ENCODE data around the gene ERBB4. TPM values are rescaled to one million over a fixed set of nuclear protein-coding genes. Genes with fewer than 3 reads are reported as not detected.

The ERBB4 gene
- total RNA-seq = 22.6 TPM
- long read RNA-seq, full-length matches to known transcripts = 1 of 9 reads
- long read RNA-seq, partial matches to known transcripts = 0 of 9 reads
- long read RNA-seq, other reads (novel, unspliced or antisense) = 8 of 9 reads

DNA sequence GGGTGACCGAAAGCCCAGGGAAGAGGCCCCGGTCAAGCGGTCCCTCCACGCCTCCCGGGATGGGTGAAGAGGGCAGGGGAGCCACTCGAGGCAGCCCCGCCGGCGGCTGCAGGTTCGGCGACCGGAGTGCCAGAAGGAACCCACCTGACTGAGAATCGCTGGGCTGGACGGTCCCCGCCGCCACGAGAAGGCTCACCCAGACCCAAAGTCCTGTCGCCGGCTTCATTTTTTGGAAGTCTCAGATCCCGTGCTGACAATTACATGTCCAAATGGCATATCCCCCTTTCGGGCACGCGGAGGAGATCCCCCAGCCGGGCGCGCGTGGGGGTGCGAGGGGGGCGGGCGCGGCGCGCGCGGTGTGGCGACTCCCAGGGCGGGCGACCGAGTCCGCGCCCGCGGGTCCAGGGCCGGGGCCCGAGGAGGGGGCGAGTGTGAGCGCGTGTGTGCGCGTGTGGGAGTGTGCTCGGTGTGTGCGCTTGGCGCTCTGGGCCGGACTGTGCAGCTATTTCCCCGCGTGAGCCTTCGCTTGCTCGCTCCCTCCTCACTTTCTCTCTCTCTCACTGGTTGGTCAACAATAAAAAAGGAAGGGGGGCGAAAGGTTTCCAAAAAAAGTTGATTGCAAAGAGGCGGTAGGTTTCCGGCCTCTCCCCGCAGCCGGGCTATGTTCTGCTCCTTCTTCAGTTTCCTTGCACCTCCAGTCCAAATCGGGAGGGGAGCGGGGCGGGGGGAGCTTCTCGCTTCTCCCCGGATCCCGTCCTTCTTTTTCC is at the start of gene ERBB4:
Gene ERBB4 (minus strand): TSS at position 498 of the 767 bp plus-strand sequence. CDS start 272 bp downstream, at position 226.
- Histone ChIP-seq H3K36me3 (no peaks in the 10 kb centered on the region), H3K27ac (no peak within 1 kb of the TSS), H3K9me3 (no peaks in the 10 kb centered on the region), H3K27me3 (peaks cover 53% of the 10 kb centered on the region), H3K4me1 (peaks cover 10% of the 10 kb centered on the region), H3K4me3 (peak within 1 kb of the TSS; percentile 50)
- intact Hi-C loops (cut with DNase I) = no loop called here
- DNase-seq (peak; percentile 80), ATAC-seq (peak; percentile 65)
- TF ChIP-seq, protein P1, sequence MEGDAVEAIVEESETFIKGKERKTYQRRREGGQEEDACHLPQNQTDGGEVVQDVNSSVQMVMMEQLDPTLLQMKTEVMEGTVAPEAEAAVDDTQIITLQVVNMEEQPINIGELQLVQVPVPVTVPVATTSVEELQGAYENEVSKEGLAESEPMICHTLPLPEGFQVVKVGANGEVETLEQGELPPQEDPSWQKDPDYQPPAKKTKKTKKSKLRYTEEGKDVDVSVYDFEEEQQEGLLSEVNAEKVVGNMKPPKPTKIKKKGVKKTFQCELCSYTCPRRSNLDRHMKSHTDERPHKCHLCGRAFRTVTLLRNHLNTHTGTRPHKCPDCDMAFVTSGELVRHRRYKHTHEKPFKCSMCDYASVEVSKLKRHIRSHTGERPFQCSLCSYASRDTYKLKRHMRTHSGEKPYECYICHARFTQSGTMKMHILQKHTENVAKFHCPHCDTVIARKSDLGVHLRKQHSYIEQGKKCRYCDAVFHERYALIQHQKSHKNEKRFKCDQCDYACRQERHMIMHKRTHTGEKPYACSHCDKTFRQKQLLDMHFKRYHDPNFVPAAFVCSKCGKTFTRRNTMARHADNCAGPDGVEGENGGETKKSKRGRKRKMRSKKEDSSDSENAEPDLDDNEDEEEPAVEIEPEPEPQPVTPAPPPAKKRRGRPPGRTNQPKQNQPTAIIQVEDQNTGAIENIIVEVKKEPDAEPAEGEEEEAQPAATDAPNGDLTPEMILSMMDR (IDR thresholded peaks at IDR 0.05) = no peak

DNA sequence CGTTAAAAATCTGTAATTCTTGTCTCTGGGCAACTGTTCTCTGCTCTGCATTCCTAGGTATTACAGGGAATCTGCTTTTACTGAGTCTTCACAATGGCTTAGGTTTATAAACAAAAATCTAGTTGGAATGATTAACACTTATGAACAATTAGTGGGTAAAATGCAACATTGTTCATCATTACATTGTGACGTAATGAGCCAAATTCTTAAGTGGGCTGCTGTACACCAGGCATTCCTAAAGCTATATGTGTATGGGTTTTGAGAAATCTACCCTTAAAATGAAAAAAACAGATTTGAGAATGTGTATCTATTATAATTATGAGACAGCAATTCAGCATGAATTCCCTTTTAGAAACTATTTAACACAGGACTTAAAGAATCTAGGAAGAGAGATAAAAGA is 41.5 kb upstream of the ERBB4 start:
- Histone ChIP-seq H3K27me3 (no peaks in the 10 kb centered on the region), H3K36me3 (no peaks in the 10 kb centered on the region), H3K4me3 (no peak overlapping the region), H3K4me1 (no peaks in the 10 kb centered on the region), H3K9me3 (no peaks in the 10 kb centered on the region), H3K27ac (no peak overlapping the region)
- DNase-seq (no peak), ATAC-seq (no peak)
- intact Hi-C loops (cut with DNase I) = no loop called here
- TF ChIP-seq, protein P1 (IDR thresholded peaks at IDR 0.05) = no peak

DNA sequence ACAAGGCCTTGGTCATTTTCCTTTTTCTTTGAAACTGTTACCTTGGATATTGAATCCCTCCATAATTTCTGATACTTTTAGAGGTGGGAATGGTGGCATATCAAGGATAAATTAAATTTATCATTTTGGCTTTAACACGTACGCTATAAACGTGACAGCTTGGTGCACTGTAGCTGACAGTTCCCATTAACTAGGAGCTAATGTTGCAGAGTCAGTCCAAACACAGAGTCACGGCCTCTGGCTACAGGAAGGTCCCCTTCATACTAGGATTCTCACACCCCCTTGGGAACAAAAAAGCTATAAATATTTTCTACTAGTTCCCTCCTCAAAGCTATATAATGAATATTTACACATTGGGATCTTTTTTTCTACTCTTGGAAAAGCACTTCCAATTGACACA is 17.7 kb upstream of the ERBB4 start:
- Histone ChIP-seq H3K27ac (no peak overlapping the region), H3K36me3 (no peaks in the 10 kb centered on the region), H3K4me3 (no peak overlapping the region), H3K4me1 (no peaks in the 10 kb centered on the region), H3K9me3 (no peaks in the 10 kb centered on the region), H3K27me3 (no peaks in the 10 kb centered on the region)
- ATAC-seq (no peak), DNase-seq (no peak)
- intact Hi-C loops (cut with DNase I) = no loop called here
- TF ChIP-seq, protein P1 (IDR thresholded peaks at IDR 0.05) = no peak

DNA sequence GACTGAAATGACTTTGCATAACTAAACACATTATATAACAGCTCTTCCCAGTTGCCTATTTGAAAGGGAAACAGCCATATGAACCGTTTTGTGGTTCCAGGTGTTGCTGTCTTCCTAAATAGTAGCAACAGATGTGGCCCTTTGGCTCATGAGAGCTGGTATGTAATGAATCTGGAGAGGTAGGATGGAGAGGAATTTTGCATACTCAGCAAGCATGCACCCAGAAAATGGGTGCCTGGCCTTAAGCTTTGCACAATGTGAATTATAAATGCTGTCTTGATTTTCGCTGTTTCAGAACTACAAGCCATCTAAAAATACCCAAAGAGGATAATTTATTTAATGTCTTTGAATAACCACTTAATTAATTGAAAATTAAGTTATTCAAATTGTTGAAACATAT is 15.6 kb upstream of the ERBB4 start:
- Histone ChIP-seq H3K4me3 (no peak overlapping the region), H3K27ac (no peak overlapping the region), H3K27me3 (no peaks in the 10 kb centered on the region), H3K4me1 (no peaks in the 10 kb centered on the region), H3K9me3 (no peaks in the 10 kb centered on the region), H3K36me3 (no peaks in the 10 kb centered on the region)
- TF ChIP-seq, protein P1 (IDR thresholded peaks at IDR 0.05) = no peak
- intact Hi-C loops (cut with DNase I) = no loop called here
- DNase-seq = no peak
- no peak for ATAC-seq

DNA sequence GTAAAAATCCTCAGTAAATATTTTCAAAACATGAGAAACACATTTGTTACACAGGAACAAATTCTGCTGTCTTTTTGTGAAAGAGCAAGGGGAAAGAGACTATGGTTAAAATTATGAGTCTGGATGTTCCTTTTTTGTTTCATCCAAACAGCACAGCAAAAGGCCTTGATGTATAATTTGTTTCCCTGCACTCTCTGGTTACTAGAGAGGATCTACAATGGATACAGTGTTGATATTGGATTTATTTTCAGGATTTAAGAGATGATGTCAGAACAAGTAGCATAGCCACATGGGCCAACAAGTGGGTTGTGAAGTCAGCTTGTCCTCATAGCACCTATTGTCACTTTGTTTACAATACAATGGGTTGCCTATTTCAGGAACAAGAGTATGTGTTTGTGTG is 11.3 kb upstream of the ERBB4 start:
- Histone ChIP-seq H3K9me3 (no peaks in the 10 kb centered on the region), H3K4me3 (no peak overlapping the region), H3K27ac (no peak overlapping the region), H3K4me1 (no peaks in the 10 kb centered on the region), H3K36me3 (no peaks in the 10 kb centered on the region), H3K27me3 (no peaks in the 10 kb centered on the region)
- TF ChIP-seq, protein P1 (IDR thresholded peaks at IDR 0.05) = no peak
- DNase-seq (no peak), ATAC-seq (no peak)
- intact Hi-C loops (cut with DNase I) = no loop called here

Data from upper lobe of right lung (tissue), 1 donor.